ENCODE results near the gene DMRTB1. TPM values are rescaled to one million over a fixed set of nuclear protein-coding genes. Genes with fewer than 3 reads are reported as not detected.

The DMRTB1 gene
- total RNA-seq (2014; rRNA removed; shearing (Covaris generic); ENCODE audit: low replicate concordance): not detected in 2 replicates

GRCh38 chr1:53459321-53460175, at the start of gene DMRTB1:
DMRTB1 (plus strand) TSS chr1:53459399; CDS start chr1:53459454, 55 bp downstream.
- H3K36me3 ChIP-seq: no peaks in the 10 kb centered on the region
- no peak for DNase-seq
- no peaks in the 10 kb centered on the region for H3K27me3 ChIP-seq
- no peaks in the 10 kb centered on the region for H3K9me3 ChIP-seq
- no peak within 1 kb of the TSS for H3K4me3 ChIP-seq

GRCh38 chr1:53409695-53410094, 49.5 kb upstream of the DMRTB1 start:
- no peaks in the 10 kb centered on the region for H3K36me3 ChIP-seq

DNA sequence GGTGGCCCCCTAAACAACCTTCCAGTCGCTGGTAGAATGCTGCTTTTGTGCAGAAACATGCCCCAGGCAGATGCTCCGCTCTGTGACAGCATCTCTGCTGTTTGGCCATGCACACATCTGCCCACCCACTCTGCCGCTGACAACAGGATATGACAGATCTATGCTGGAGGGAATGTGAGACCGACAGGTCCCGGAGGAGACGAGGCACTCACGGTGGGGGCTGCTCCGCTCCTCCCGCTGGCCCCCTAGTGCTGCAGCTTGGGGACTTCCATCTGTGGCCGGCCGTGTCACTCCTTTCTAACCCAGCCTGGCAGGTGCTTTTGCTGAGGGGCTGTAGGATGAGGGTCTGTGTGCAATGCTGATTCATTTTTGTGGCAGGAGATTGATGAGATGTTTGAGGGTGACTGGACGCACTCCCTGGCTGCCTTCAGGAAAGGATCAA, 49.1 kb upstream of the DMRTB1 start:
- Histone ChIP-seq H3K9me3 (no peaks in the 10 kb centered on the region), H3K4me3 (no peak overlapping the region), H3K27me3 (no peaks in the 10 kb centered on the region), H3K36me3 (no peaks in the 10 kb centered on the region)
- peak; percentile 41 for DNase-seq

More at GRCh38 chr1:53409695-53410094, 49.5 kb upstream of the DMRTB1 start:
- Histone ChIP-seq H3K27me3 (no peaks in the 10 kb centered on the region), H3K4me3 (no peak overlapping the region), H3K9me3 (no peaks in the 10 kb centered on the region)
- no peak for DNase-seq

- no peaks in the 10 kb centered on the region for H3K9me3 ChIP-seq
- H3K36me3 ChIP-seq: no peaks in the 10 kb centered on the region
- H3K27me3 ChIP-seq: no peaks in the 10 kb centered on the region
- DNase-seq: no peak
- H3K4me3 ChIP-seq: no peak overlapping the region
Measured at GRCh38 chr1:53410701-53411100, 48.5 kb upstream of the DMRTB1 start.

GRCh38 chr1:53411541-53412152, 47.6 kb upstream of the DMRTB1 start:
- no peak overlapping the region for H3K4me3 ChIP-seq
- no peaks in the 10 kb centered on the region for H3K27me3 ChIP-seq
- peak; percentile 21 for DNase-seq
- no peaks in the 10 kb centered on the region for H3K9me3 ChIP-seq
- H3K36me3 ChIP-seq: no peaks in the 10 kb centered on the region

DNA sequence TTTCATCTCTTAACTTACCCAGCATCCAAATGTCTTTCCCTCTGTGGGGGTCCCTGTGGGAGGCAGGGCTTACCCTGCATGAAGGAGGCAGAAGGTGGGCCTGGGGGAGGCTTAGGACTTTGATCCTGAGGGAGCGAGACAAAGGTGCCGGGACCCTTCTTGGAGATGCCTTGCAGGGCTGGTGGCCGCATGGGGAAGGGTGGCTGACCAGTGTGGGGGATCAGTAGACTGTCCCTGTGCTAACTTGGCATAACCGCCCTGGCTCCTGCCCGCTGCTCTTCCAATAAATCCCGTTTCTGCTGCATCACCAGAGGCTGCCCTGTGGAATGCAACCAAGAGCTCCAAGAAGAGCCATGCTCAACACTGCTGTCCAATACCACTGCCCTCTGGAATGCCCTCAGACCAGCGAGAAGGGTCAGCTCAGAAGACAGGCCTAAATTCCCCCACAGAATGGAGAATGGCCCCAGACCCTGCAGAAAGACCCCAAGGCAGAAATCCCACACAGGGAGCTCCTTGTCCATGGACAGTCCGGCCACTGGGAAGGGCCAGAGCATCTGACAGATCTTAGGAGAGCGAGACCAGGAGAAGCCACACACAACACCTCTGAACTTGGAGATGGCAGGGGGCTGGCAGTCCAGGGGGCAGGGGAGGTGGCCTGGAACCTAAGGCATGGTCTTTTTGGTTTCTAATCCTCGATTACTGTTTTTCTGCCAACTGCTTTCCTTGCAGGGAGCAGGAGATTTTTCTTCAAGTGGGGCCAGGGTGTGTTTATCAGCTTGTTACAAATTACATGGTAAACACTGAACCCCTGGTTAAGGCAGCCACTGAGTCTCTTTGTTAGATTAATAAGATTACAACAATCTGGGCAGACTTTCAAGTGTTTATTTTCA, 46.7 kb upstream of the DMRTB1 start:
- Histone ChIP-seq H3K9me3 (no peaks in the 10 kb centered on the region), H3K4me3 (no peak overlapping the region), H3K27me3 (no peaks in the 10 kb centered on the region), H3K36me3 (no peaks in the 10 kb centered on the region)
- peak; percentile 62 for DNase-seq

GRCh38 chr1:53413175-53414001, 45.8 kb upstream of the DMRTB1 start:
- no peaks in the 10 kb centered on the region for H3K27me3 ChIP-seq
- H3K36me3 ChIP-seq: no peaks in the 10 kb centered on the region
- H3K4me3 ChIP-seq: no peak overlapping the region
- H3K9me3 ChIP-seq: no peaks in the 10 kb centered on the region
- peak; percentile 90 for DNase-seq

- Histone ChIP-seq H3K36me3 (no peaks in the 10 kb centered on the region), H3K4me3 (no peak overlapping the region), H3K27me3 (no peaks in the 10 kb centered on the region), H3K9me3 (no peaks in the 10 kb centered on the region)
- no peak for DNase-seq
Measured at GRCh38 chr1:53414632-53415031, 44.6 kb upstream of the DMRTB1 start.

- no peaks in the 10 kb centered on the region for H3K36me3 ChIP-seq
- no peaks in the 10 kb centered on the region for H3K9me3 ChIP-seq
- DNase-seq: no peak
- no peaks in the 10 kb centered on the region for H3K27me3 ChIP-seq
- no peak overlapping the region for H3K4me3 ChIP-seq
Measured at GRCh38 chr1:53415432-53415831, 43.8 kb upstream of the DMRTB1 start.

DNA sequence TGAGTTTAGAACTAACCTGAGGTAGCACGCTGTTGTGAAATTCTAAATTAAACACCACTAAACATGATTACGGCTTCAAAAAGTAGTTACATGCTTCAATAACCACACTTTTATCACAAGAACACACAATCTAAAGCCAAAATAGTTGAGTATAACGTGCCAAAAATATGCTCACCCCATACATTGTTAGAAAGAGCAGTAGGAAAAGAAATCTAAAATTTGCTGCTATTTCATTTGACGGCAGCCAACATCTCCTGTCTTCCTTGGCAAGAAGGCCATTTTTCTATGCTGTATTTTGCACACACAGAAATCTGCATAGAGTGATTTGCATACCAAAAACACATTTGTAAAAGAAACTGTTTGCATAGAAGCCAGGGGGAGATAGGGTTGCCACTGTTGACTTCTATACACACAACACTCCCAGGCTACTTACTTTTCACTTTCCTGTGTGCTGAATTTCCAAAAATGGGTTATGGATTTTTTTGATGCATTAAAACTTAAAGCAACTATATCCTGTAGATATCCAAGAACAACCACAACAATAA, 42.9 kb upstream of the DMRTB1 start:
- no peaks in the 10 kb centered on the region for H3K36me3 ChIP-seq
- no peak for DNase-seq
- no peaks in the 10 kb centered on the region for H3K27me3 ChIP-seq
- H3K4me3 ChIP-seq: no peak overlapping the region
- H3K9me3 ChIP-seq: peaks cover 2% of the 10 kb centered on the region; the same call in 1 of the 2 replicates

DNA sequence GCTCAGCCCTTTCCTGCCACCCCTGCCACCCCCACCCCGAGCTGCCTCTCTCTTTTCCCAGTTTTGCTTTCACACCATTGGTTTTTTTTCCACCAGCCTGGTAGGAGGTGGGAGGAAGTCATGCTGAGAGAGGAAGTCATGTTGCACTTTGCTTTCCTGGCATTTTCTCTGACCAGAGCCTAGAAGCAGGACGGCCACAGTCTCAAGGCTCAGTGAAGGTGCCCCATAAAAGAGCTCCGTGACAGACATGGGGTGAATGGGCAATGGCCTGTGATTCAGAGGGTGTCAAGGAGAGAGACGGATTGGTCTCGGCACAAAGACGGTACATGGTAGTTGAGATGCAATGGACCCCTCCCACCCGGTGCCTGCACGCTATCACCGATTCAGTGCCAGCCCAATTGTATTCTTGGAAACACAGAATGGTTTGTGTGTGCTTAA, 42.1 kb upstream of the DMRTB1 start:
- Histone ChIP-seq H3K36me3 (no peaks in the 10 kb centered on the region), H3K4me3 (no peak overlapping the region), H3K27me3 (no peaks in the 10 kb centered on the region), H3K9me3 (peaks cover 8% of the 10 kb centered on the region; the same call in 1 of the 2 replicates)
- DNase-seq: no peak

GRCh38 chr1:53419034-53419433, 40.2 kb upstream of the DMRTB1 start:
- peaks cover 8% of the 10 kb centered on the region; the same call in 1 of the 2 replicates for H3K9me3 ChIP-seq
- no peak overlapping the region for H3K4me3 ChIP-seq
- no peaks in the 10 kb centered on the region for H3K27me3 ChIP-seq
- DNase-seq: no peak
- H3K36me3 ChIP-seq: no peaks in the 10 kb centered on the region

- Histone ChIP-seq H3K27me3 (no peaks in the 10 kb centered on the region), H3K36me3 (no peaks in the 10 kb centered on the region), H3K4me3 (no peak overlapping the region), H3K9me3 (peaks cover 8% of the 10 kb centered on the region; the same call in 1 of the 2 replicates)
- DNase-seq: no peak
Measured at GRCh38 chr1:53420341-53420740, 38.9 kb upstream of the DMRTB1 start.

- H3K36me3 ChIP-seq: no peaks in the 10 kb centered on the region
- DNase-seq: no peak
- no peak overlapping the region for H3K4me3 ChIP-seq
- no peaks in the 10 kb centered on the region for H3K27me3 ChIP-seq
- peaks cover 8% of the 10 kb centered on the region; the same call in 1 of the 2 replicates for H3K9me3 ChIP-seq
Measured at GRCh38 chr1:53421208-53421607, 38.0 kb upstream of the DMRTB1 start.

- H3K27me3 ChIP-seq: no peaks in the 10 kb centered on the region
- H3K4me3 ChIP-seq: no peak overlapping the region
- DNase-seq: no peak
Measured at GRCh38 chr1:53430261-53430660, 28.9 kb upstream of the DMRTB1 start.

GRCh38 chr1:53430779-53431178, 28.4 kb upstream of the DMRTB1 start:
- H3K36me3 ChIP-seq: no peaks in the 10 kb centered on the region
- peaks cover 4% of the 10 kb centered on the region; the same call in 1 of the 2 replicates for H3K9me3 ChIP-seq
- no peaks in the 10 kb centered on the region for H3K27me3 ChIP-seq
- no peak for DNase-seq
- no peak overlapping the region for H3K4me3 ChIP-seq

More at GRCh38 chr1:53430261-53430660, 28.9 kb upstream of the DMRTB1 start:
- Histone ChIP-seq H3K9me3 (peaks cover 4% of the 10 kb centered on the region; the same call in 1 of the 2 replicates), H3K36me3 (no peaks in the 10 kb centered on the region)
